ENCODE data around the gene HCN2.

Gene HCN2

DNA sequence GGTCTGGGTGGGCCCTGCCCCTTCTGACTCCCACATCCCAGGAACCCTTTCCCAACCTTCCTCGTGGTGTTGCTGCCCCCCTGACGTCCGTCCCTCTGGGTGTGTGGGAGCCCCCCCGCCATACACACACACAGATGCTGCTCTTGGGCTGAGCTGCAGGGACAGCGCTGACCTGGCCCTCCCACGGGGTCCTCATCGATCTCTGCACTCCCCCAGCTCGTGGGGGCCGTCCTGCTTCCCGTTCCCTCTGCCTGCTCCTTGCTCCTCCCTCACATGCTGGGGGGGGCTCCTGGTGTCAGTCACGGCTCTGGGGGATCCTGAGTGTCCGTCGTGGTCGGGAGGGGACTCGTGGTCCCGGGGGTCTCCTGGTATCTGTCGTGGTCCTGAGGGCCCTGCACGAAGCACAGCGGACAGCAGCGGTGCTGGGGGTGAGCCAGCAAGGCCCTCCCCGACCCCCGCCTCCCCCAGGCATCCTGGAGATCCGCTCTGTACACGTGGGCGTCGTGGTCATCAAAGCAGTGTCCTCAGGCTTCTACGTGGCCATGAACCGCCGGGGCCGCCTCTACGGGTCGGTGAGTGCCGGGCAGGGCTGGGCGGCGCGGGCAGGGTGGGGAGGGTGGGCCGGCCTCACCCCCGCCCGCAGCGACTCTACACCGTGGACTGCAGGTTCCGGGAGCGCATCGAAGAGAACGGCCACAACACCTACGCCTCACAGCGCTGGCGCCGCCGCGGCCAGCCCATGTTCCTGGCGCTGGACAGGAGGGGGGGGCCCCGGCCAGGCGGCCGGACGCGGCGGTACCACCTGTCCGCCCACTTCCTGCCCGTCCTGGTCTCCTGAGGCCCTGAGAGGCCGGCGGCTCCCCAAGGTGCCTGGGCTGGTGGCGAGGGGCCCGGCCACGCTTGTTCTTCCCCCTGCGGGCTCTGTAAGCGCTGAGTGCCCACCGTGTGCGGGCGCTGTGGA lies 53.4 kb downstream of the HCN2 start:
- no peak for DNase-seq

DNA sequence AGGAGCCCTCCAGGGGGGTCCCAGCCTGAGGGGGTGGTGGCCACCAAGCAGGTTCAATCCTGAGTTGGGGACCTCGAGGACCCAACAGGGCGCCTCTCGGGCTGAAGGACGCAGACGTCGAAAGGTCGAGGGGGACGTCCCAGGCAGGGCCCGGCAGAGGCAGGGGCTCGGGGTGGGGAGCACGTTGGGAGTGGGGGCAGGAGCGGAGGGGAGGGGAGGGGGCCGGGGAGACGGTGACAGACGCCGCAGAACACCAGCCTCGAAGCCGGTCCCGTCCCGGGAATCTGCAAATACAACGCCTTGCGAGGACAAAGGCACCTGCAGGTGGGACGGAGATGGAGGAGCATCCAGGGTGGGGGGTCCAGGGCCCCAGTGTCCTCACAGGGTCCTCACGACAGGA lies 54.1 kb downstream of the HCN2 start:
- no peak for DNase-seq

DNA sequence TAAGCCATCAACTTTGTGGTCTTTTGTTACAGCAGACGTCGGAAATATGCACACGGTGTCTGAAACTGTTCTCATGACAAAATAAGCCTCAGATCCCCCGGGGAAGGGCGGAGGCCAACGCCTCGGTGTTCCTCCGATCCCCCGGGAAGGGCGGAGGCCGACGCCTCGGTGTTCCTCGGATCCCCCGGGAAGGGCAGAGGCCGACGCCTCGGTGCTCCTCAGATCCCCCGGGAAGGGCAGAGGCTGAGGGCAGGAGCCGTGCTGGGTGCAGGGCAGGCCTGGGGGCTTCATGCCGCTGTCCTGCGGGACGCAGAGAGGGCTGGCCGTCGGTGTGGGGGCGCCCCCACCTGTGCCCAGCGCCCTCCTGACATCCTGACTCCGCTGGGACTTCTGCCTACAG lies 54.7 kb downstream of the HCN2 start:
- no peak for DNase-seq

DNA sequence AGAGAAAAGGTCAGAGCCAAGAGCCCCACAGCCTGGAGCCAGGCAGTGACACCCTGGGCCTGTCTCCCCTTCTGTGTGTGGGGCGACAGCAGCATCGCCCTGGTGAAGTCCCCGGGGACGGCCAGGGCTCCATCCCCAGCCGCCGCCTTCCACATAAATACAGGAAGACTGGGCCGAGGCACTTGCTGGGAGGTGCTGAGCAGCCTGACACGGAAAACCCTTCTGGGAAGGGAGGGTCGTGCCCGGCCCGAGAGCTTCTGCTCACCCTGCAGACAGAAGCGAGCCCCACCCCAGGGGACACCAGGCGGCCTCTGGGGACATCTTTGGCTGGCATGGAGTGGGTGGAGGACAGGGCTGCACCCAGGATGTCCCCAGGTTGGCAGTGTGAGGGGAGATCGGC lies 55.1 kb downstream of the HCN2 start:
- no peak for DNase-seq

DNA sequence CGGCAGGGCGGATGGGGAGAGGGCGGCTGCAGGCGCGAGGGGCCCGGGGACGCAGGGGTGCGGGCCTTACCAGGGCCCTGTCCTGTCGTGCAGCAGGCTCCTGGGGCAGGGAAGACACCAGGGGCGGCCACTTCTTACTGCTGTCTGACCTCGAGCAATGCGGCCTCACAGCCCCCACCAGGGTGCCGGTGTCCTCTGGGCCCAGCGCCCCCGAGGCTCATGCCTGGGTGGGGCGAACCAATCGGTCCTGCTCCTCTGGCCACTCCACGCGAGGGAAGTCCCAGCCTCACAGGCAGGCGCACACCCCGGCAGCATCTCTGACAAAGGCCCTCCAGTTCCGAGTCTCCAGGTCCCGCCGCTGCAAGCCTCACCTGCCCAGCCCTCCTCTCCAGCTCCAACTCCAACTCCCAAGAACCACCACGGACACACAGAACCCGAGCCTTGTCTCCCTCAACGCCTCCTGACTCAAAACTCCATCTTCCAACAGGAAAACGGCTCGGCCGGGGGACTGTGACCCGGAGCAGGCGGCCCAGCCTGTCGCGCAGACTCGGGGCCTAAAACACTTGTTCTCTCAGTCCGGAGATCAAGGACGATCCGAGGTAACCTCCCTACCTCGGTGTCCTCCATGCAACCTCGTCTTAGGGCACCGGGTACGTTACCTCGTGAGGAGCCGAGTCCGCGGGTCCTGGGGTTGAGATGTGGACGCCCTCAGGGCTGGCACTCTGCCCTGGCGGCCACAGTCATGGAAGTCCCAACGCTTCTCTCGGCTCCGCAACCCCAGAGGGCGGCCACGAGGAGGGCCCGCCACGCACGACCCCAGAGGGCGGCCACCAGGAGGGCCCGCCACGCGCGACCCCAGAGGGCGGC lies 56.5 kb downstream of the HCN2 start:
- no peak for DNase-seq

DNA sequence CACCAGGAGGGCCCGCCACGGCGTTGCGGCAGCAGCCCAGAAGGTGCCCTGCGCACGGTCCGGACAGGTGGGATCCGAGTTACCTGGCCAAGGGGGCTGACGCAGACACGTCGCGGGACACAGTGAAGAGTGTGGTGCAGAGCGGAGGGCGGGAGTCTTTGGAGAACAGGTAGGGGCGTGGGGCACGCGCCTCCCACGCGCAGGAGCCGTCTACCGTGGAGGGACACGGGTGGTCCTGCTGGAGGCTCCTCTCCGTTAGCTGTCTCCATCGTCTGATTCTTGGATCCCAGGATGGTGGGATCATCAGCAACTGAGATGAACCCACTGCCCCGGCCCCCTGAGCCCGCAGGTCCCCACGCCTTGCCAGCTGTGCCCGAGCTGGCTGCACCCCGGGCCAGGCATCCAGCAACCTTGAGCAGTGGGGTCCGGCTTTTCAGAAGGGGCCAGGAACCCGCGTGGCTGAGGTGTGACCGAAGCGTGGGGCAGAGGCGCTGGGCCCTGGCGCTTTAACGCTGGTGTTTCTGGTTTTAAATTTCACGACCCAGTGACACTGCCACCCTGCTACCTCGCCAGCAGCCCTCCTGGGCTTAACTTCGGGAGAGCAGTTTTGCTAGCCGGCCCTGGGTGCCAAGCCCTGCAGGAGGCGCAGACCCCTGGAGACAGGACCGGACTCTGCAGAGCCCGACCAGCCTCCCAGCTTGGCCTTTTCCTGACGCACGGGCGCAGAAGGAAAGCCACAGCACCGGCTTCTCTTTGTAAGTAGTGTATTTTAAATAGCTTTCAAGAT lies 57.3 kb downstream of the HCN2 start:
- no peak for DNase-seq

DNA sequence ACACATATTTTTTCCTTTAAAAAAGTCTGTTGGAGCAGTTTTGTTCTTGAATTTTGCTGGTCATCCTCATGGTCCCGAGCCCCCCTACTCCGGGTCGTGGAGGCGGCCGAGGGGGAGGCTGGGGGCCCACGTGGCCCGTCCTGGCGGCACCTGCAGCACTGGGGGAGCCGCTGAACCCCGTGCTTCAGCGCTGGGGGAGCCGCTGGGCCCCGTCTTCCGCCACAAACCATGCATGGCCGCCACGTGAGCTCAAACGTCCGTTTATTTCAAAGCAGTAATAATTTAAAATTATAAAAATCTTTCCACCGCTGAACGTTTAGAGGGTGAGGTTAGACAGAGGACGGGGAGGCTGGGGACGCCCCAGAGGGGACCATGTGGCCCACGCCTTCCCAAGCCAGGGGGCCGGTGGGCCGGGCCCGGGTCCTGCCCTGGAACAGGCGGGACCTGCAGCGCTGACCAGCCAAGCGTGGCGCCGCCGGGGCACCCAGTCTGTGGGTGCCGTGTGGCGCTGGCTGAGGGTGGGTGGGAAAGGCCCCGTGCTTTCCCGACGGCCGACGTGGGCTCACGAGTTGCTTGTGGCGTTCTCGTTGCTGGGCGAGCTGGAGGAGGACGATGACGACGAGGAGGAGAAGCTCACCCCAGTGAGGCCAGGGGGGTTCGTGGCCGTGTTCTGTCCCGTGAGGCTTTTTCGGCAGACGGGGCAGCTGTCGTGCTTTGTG lies 58.0 kb downstream of the HCN2 start:
- DNase-seq, result no peak

DNA sequence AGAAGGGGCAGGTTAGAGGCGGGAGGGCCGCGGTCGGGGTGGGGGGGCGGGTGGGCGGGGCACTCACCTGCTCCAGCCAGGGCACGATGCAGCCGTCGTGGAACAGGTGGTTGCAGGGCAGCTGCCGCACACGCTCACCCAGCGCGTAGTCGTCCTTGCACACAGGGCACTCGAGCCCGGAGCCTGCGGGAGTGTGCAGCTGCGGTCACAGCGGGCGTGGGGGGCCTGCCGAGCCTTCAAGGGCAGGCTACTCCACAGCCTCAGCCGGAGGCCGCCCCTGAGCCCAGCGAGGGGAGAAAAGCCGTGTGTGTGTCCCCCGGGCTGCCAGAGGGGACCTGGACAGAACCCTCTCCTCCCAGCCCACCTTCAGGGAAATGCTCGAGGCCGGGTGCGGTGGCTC lies 58.6 kb downstream of the HCN2 start:
- no peak for DNase-seq

DNA sequence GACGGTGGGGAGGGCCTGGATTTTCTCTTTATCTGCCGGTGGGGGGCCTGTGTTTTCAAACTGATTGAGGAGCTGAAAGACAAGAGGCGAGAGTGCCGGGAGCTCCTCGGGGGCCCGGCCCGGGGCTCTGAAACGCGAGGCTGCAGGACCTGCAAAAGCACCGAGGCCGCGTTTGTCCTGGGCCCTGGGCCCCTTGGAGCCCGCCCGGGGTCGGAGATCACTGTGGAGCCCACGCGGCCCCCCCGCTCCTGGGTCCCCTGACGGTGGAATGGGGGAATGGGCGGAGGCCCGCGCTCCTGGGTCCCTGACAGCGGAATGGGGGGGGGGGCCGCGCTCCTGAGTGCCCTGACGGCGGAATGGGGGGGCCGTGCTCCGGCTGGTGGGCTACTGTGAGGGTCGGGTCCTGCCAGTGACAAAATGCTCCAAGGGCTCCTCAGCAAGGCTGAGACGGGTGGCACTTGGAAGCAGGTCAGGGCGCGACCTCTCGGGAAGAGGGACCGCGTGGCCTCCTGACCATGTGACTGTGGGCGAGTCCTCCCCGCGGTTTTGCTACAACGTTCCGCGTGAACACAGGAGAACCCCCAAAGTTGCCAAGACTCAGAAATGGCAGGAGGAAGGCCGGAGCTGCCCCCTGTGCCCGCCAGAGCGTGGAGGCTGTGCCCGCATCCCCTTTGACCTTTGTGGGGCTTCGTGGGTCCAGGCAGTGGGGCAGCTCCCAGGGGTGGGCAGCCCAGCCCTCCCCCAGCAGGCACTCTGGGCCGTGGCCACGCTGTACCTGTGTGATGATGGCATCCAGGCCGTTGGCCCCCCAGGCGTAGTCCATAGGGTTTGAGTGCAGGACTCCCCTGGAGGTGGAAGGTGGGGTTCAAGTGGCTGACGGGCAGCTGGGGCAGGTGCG lies 59.5 kb downstream of the HCN2 start:
- no peak for DNase-seq

DNA sequence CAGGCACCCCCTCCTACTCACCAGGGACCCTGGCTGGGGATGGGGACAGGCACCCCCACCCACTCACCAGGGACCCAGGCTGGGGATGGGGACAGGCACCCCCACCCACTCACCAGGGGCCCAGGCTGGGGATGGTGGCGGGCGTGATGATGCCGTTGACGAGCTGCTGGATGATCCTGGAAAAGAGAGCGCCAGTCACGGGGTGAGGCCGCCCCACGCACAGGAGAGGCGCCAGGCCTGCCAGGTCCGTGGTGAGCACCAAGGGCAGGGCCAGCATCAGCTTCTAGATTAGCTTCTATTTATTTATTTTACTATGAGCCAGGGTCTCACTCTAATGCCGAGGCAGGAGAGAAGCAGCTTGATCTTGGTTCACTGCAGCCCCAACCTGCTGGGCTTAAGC lies 60.4 kb downstream of the HCN2 start:
- DNase-seq, result no peak

DNA sequence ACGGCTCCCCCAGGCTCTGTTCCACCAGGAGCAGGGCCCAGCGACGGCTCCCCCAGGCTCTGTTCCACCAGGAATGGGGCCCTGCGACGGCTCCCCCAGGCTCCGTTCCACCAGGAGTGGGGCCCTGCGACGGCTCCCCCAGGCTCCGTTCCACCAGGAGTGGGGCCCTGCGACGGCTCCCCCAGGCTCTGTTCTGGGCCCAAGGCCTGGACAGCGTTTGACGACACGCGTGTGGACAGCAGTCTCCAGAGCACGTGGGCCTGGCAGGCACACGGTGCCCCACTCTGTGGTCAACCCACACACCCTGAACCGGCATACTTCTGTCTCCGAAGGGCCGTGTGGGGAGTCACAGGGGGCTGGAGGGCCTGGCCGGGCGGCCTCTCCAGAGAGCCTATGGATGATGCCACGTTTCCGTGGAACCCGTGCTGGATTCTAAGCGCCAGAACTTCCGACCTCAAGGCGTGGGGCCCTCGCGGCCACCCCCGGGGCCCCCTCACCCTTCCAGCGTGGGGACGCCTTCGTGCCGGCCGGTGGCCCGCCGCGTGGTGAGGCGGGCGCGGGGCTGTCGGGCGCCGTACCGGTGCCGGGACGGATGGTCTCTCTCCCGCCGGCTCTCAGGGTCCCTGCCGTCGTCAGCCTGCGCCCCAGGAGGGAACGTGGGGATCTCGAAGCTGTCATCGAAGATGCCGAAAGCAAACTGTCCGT lies 61.6 kb downstream of the HCN2 start:
- DNase-seq, result no peak

DNA sequence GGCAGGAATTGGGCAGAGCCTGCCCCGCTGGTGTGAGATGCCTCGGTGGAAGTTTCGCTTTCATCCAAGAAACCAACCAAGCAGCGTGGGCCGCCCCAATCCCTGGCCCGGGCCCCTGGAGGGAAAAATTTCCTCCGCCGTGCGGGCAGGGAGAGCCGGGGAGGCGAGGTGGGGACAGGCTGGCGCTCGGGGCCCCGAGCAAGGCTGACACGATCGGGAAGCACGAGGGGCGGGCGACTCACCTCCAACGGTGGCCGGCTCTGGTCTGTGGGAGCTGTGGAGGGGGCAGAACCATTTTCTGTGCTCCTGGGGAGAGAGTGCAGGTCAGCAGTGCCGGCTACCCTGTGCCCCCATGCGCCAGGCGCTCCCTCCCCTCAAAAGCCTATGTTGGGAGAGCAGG lies 62.3 kb downstream of the HCN2 start:
- no peak for DNase-seq

DNA sequence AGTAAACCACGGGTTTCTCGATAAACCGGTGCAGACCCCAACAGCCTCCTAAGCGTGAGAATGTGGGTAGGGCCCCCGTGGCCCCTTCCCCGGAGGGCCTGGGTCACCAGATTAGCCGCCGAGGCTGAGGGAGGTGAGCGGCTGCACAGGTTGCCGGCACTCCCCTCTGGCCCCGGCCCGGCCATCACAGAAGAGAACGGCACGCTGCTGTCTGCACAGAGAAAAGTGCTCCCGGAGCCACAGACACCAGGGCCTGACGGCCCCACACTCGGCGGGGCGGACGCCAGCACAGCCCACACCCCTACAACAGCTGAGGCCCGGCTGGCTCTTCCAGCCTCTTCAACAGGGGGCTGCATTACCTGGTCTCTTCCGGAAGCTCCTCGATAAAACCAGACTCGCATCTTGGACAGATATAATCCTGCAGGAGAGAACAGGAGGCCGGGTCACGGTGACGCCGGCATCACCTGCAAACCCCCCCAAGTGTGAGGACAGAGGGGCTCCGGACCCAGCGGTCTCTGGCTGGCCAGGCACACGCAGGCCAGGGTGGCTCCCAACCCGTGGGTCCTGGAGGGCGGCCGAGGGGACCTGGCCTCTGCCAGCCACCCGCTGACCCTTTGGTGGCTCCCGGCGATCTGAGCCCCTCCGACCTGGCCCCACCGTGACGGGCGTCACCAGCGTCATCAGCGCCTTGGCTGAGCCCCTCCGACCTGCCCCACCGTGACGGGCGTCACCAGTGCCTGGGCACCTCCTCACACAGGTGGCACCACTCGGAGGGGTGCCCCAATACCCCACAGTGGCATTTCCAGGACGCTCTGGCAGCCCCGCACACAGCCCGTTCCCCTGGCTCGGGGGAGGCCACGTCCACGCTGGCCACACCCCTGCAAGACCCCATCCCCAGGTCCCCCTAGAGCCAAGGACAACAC lies 63.0 kb downstream of the HCN2 start:
- DNase-seq, result no peak

DNA sequence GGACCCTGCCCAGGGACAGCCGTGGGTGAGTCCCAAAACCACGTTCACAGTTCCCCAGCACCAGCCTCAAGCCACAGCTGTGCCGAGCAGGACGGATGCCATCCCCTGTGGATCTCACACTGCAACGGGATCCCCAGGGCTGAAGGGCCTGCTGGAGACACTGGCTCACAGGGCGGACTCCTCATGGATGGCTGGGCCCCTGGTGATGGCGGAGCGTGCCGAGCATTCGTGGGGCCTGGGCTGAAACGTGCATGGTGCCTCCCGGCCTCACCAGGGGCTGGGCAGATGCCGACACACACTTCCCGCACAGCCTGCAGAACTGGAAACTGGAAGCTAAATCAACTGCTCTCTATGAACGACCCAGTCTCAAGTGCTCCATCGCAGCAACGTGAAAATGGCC lies 63.7 kb downstream of the HCN2 start:
- DNase-seq, result no peak

DNA sequence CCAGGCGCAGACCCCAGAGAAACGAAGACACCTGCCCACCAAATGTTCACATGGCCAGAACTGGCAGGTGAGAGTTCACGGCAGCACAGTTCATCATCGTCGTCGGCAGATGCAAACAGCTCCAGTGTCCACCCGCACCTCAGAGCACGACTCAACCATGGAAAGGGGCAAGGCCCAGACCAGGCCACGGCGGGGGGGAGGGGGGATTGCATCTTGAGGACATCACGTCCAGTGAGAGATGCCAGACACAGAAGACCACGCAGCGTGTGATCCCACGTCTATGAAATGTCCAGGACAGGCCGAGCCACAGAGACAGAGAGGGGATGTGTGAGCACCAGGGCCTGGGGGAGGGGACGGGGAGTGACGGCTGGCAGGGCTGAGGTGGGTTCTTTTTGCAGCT lies 66.0 kb downstream of the HCN2 start:
- no peak for DNase-seq

DNA sequence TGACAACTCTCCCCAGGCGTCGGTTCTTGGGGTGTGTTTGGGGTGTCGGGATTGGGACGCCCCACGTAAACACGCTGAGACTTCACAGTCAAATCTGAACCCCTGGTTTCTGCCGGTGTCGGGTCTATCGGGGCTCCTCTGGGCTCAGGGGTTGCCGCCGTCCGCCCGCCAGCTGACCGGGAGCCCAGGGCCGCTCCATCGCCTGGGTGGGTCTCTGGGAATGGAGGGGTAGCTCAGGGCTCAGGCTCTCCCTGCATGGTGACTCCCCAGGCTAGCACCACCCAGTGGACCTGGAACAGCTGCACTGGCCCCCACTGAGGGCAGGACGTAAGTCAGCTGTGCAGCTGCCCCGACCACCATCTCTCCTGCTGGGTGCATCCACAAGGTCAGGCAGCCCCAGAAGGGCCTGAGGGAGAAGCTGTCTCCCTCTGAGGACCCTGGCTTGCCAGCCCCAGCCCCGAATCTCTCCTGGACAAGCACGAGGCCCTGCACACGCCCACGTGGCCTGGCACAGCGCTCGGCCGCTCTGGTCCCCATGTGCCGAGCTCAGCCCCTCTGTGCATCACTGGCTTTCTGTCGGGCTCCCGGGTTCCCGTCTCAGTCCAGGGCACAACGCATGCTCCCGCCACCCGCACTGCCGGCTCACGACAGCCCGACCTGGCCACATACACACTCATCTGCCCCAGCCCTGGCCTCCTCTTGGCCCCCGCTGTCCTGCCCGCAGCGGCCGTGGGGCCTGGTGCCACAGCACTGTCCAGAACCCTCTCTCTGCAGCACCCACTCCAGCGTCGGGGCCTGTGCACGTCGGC lies 67.3 kb downstream of the HCN2 start:
- DNase-seq, result no peak

DNA sequence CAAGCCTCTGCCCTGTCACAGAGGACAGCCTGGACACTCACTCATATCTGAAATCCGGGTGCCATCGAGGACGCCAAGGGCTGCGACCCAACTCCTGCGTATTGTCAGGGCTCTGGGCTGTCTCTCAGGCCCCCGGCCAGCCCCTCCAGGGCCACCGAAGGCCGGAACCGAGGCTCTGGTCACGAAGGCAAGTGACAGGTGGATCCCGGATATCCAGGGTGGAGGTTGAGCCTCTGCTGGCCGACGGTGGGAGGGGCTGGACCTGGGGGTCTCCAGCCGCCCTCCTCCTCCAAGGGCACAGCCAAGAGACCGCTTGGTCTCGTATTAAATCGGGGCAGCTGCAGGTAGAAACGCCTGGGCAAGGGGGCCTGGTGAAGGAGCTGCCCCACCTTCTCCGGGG lies 67.9 kb downstream of the HCN2 start:
- no peak for DNase-seq

DNA sequence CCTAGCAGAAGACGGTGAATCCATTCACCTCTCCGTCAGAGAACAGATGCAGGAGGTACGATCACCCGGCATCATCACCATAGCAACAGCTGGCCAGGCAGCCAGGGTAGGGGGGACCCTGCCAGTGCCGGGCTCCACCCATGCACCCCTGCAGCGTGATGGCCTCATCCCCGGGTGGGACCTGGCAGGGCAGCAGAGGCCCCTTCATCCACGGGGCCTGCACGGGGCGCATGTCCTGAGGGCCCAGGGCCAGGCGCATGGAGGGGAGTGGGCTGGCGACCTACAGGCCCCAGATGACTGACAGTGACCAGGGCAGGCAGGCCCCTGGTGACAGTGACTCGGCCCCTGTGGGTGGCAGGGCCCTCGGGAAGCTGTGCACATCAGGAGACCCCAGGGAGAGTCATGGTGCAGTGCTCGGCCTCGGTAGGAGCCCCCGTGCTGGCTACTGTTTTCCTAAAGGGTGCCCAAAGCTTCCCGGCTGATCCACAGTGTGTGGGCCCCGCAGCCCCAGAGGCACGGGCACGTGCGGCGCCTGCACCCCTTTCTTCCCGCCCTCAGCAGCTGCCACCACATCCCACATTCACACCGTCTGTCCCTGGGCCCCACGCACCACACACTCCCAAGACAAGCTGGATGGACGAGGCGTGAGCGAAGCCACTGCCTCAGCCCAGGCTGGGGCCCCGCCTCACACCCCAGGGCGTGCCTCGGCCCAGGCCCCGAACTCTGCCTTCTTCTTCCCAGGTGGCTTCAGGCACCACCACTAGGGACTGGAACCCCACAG lies 68.6 kb downstream of the HCN2 start:
- DNase-seq, result no peak

Measured in GDM1 (cell line).